Small intestine (tissue), 7 donors: ENCODE results near the gene SP140. TPM values are rescaled to one million over a fixed set of nuclear protein-coding genes. Genes with fewer than 3 reads are reported as not detected.
A peak's percentile ranks its signal among the peaks of the same experiment; 100 is the strongest.
"Not testable (repeated sequence)": the region's sequence is repeated elsewhere in the genome, so short reads cannot be mapped to it uniquely, and the experiment has no call there.

Experiments used
- DNase-seq, 2 donors: peaks; one replicate each; pipeline versions ENCODE4 v3.0.0 to v3.0.0-alpha.2; 2013
- FAIRE-seq: peaks from 2 replicates; lab custom pipeline; 2012; peaks lifted over from hg19 to GRCh38; lab: Jason Lieb, UNC
- H3K27ac ChIP-seq, 3 donors: one replicate each; pipeline ENCODE4 v1.5.1; 2013; ENCODE audit warnings: low read length in 2 of 3, mild to moderate bottlenecking in 2 of 3, control low read depth in 1 of 3, inconsistent platforms in 1 of 3, low read depth in 1 of 3, moderate library complexity in 1 of 3
- H3K27me3 ChIP-seq, 3 donors: one replicate each; pipeline ENCODE4 v1.6.1; 2013; ENCODE audit warnings: low read length in 3 of 3, inconsistent platforms in 1 of 3; ENCODE audit not compliant: control insufficient read depth in 3 of 3, insufficient read depth in 3 of 3
- H3K36me3 ChIP-seq, 3 donors: one replicate each; pipeline ENCODE4 v1.6.1; 2013; ENCODE audit warnings: low read length in 3 of 3, inconsistent platforms in 1 of 3, low read depth in 1 of 3, mild to moderate bottlenecking in 1 of 3, moderate library complexity in 1 of 3; ENCODE audit not compliant: control insufficient read depth in 3 of 3, insufficient read depth in 2 of 3
- H3K4me1 ChIP-seq, 3 donors: one replicate each; pipeline ENCODE4 v1.6.1; 2013; ENCODE audit warnings: low read length in 2 of 3, inconsistent platforms in 1 of 3, low read depth in 1 of 3, mild to moderate bottlenecking in 1 of 3, moderate library complexity in 1 of 3; ENCODE audit not compliant: control insufficient read depth in 3 of 3, insufficient read depth in 2 of 3
- H3K4me3 ChIP-seq, 3 donors: one replicate each; pipeline ENCODE4 v1.5.1; 2013; ENCODE audit warnings: low read length in 3 of 3, control low read depth in 1 of 3, inconsistent platforms in 1 of 3, low read depth in 1 of 3, mild to moderate bottlenecking in 1 of 3, moderate library complexity in 1 of 3
- H3K9me3 ChIP-seq, 2 donors: one replicate each; pipeline ENCODE4 v1.6.1; 2013; ENCODE audit warnings: low read depth in 1 of 2, low read length in 1 of 2; ENCODE audit not compliant: control insufficient read depth in 2 of 2, insufficient read depth in 1 of 2
- WGBS, 3 donors: extraction: QIAGEN DNeasy Blood & Tissue Kit; methylation state at CpG; one replicate each; pipeline ENCODE4 v1.1.7; 2013; 5-methylcytosine and 5-hydroxymethylcytosine counted together
- polyA plus RNA-seq, 4 donors: library from polyadenylated mRNA; stranded (reverse) in 3 of 4; unstranded in 1 of 4; fragments of 200-250 nt in 3 of 4; fragments of 120-200 nt in 1 of 4; gene quantifications; one replicate each; pipeline versions ENCODE4 v1.2.1 to v1.2.3, GENCODE V29; 2013
- donor health status: healthy with polysubstance abuse.
- donor health status: control.
- donor health status: control.
- donor health status: Bipolar disorder and iron deficiency.
- donor health status: healthy.

The SP140 gene
- polyA plus RNA-seq, 4 donors: 1.5 to 3.0 (median 1.5) TPM; not detected in 1

GRCh38 chr2:230219419-230220331 lies 5.9 kb upstream of the SP140 start, which contains the start of gene SP110:
Gene SP110 (minus strand): TSS chr2:230219984. CDS start chr2:230216927, 3,057 bp downstream.
- DNase-seq (peak; percentile 92), FAIRE-seq (no peak)
- Histone ChIP-seq H3K36me3 (peaks cover 4 to 8% (median 5%) of the 10 kb centered on the region in 3 donors), H3K27me3 (no peaks in the 10 kb centered on the region), H3K4me1 (peaks cover 0 to 18% (median 2%) of the 10 kb centered on the region in 3 donors), H3K4me3 (peak within 1 kb of the TSS; percentile 37 to 66 (median 54)), H3K27ac (peak within 1 kb of the TSS; percentile 81 to 92 (median 89)), H3K9me3 (no peaks in the 10 kb centered on the region)
- WGBS, 3 donors: 0 to 1% (median 1%) methylated on average over 19 of the region's 19 CpGs

- FAIRE-seq: no peak
Observed at GRCh38 chr2:230220347-230220969, 5.1 kb upstream of the SP140 start.

GRCh38 chr2:230221493-230221892 lies 4.0 kb upstream of the SP140 start:
- no peak for DNase-seq
- Histone ChIP-seq H3K27ac (no peak overlapping the region), H3K4me3 (no peak overlapping the region), H3K9me3 (no peaks in the 10 kb centered on the region), H3K27me3 (no peaks in the 10 kb centered on the region), H3K36me3 (peaks cover 0 to 3% (median 0%) of the 10 kb centered on the region in 3 donors), H3K4me1 (peaks cover 0 to 18% (median 2%) of the 10 kb centered on the region in 3 donors)
- WGBS, 3 donors: 94 to 96% (median 95%) methylated on average over 4 of the region's 4 CpGs
- no peak for FAIRE-seq

More at GRCh38 chr2:230220347-230220969, 5.1 kb upstream of the SP140 start:
- Histone ChIP-seq H3K36me3 (peaks cover 2 to 6% (median 4%) of the 10 kb centered on the region in 3 donors), H3K27me3 (no peaks in the 10 kb centered on the region), H3K4me3 (peak overlapping the region in 2 of 3 donors; percentile 54 to 66), H3K27ac (peak overlapping the region; percentile 81 to 92 (median 89)), H3K4me1 (peaks cover 0 to 18% (median 2%) of the 10 kb centered on the region in 3 donors), H3K9me3 (no peaks in the 10 kb centered on the region)
- no peak for DNase-seq
- 100% methylated on average over 1 of the region's 1 CpG for WGBS, 3 donors

GRCh38 chr2:230222829-230223228 lies 2.7 kb upstream of the SP140 start:
- not testable (repeated sequence) for H3K27me3 ChIP-seq, H3K4me1 ChIP-seq, H3K4me3 ChIP-seq, H3K36me3 ChIP-seq, DNase-seq, H3K9me3 ChIP-seq, FAIRE-seq, H3K27ac ChIP-seq
- 77 to 81% (median 81%) methylated on average over 4 of the region's 4 CpGs for WGBS, 3 donors

- no peak for DNase-seq
- no peaks in the 10 kb centered on the region for H3K27me3 ChIP-seq
- H3K4me1 ChIP-seq: peaks cover 0 to 4% (median 0%) of the 10 kb centered on the region in 3 donors
- H3K36me3 ChIP-seq: no peaks in the 10 kb centered on the region
- H3K27ac ChIP-seq: peak overlapping the region in 1 of 3 donors; percentile 94
- no peaks in the 10 kb centered on the region for H3K9me3 ChIP-seq
- no peak for FAIRE-seq
- no peak overlapping the region for H3K4me3 ChIP-seq
Observed at GRCh38 chr2:230224458-230224857, 1.1 kb upstream of the SP140 start.

- 74 to 89% (median 75%) methylated on average over 4 of the region's 4 CpGs for WGBS, 3 donors
- no peaks in the 10 kb centered on the region for H3K27me3 ChIP-seq
- no peak for FAIRE-seq
- H3K4me1 ChIP-seq: no peaks in the 10 kb centered on the region
- peaks cover 0 to 5% of the 10 kb centered on the region in 2 donors for H3K9me3 ChIP-seq
- H3K4me3 ChIP-seq: peak overlapping the region in 1 of 3 donors; percentile 23
- H3K27ac ChIP-seq: peak overlapping the region in 2 of 3 donors; percentile 30 to 94
- peak in 1 of 2 donors; percentile 10 for DNase-seq
- no peaks in the 10 kb centered on the region for H3K36me3 ChIP-seq
Observed at GRCh38 chr2:230226051-230226551, 565 bp downstream of the SP140 start.

- no peaks in the 10 kb centered on the region for H3K4me1 ChIP-seq
- DNase-seq: no peak
- no peak overlapping the region for H3K4me3 ChIP-seq
- FAIRE-seq: no peak
- WGBS, 3 donors: 69 to 90% (median 77%) methylated on average over 3 of the region's 3 CpGs
- H3K9me3 ChIP-seq: peaks cover 0 to 9% of the 10 kb centered on the region in 2 donors
- H3K36me3 ChIP-seq: no peaks in the 10 kb centered on the region
- no peaks in the 10 kb centered on the region for H3K27me3 ChIP-seq
- H3K27ac ChIP-seq: peak overlapping the region in 2 of 3 donors; percentile 4 to 66
Observed at GRCh38 chr2:230227216-230227615, 1.7 kb downstream of the SP140 start.

GRCh38 chr2:230230087-230230486 lies 4.6 kb downstream of the SP140 start:
- Histone ChIP-seq H3K9me3 (peaks cover 0 to 9% of the 10 kb centered on the region in 2 donors), H3K27me3 (no peaks in the 10 kb centered on the region), H3K27ac (no peak overlapping the region), H3K4me1 (no peaks in the 10 kb centered on the region), H3K4me3 (no peak overlapping the region), H3K36me3 (no peaks in the 10 kb centered on the region)
- no peak for DNase-seq
- no peak for FAIRE-seq
- 81 to 99% (median 84%) methylated on average over 3 of the region's 3 CpGs for WGBS, 3 donors
